ENCODE measurements around the gene SSR1. TPM values are rescaled to one million over a fixed set of nuclear protein-coding genes. Genes with fewer than 3 reads are reported as not detected.

Gene SSR1
- total RNA-seq, 1 experiment from 2014 or later = 102 TPM

DNA sequence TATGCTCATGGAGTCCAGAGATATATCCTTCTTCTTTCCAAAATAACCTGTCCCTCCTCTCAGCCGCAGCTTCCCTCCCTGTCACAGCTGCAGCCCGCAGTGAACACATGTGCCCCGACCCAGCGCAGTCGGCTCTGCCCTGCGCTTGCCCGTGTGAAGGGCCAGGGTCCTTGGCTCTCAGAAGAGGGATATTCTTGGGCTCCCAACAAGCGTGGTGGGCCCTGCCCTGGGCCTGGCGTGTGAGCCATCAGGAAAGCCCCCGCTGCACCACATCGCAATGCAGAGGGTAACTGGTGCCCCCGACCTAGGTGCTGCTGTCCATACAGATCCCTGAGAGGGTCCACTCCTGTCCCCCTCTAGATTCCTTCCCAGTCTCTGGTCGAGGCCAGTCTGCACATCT is 65.2 kb downstream of the SSR1 start:
- no peak overlapping the region for H2AFZ ChIP-seq (ENCODE audit: low read length)
- TF ChIP-seq, protein P1, sequence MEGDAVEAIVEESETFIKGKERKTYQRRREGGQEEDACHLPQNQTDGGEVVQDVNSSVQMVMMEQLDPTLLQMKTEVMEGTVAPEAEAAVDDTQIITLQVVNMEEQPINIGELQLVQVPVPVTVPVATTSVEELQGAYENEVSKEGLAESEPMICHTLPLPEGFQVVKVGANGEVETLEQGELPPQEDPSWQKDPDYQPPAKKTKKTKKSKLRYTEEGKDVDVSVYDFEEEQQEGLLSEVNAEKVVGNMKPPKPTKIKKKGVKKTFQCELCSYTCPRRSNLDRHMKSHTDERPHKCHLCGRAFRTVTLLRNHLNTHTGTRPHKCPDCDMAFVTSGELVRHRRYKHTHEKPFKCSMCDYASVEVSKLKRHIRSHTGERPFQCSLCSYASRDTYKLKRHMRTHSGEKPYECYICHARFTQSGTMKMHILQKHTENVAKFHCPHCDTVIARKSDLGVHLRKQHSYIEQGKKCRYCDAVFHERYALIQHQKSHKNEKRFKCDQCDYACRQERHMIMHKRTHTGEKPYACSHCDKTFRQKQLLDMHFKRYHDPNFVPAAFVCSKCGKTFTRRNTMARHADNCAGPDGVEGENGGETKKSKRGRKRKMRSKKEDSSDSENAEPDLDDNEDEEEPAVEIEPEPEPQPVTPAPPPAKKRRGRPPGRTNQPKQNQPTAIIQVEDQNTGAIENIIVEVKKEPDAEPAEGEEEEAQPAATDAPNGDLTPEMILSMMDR (conservative IDR thresholded peaks at IDR 0.05) = no peak

More for the DNA sequence above, 65.2 kb downstream of the SSR1 start:
- Histone ChIP-seq H3K56ac (ENCODE audit: insufficient read length, low read depth, low read length) (no peak overlapping the region), H3K23ac (ENCODE audit: insufficient read length, low read depth, low read length) (no peak overlapping the region), H3K79me1 (ENCODE audit: insufficient read depth, low read depth, low read length, poor library complexity, severe bottlenecking) (no peaks in the 10 kb centered on the region), H3K9me3 (ENCODE audit: control insufficient read depth, low read depth, low read length) (no peaks in the 10 kb centered on the region), H4K5ac (ENCODE audit: insufficient read length, low read depth, low read length) (no peak overlapping the region), H3K23me2 (ENCODE audit: insufficient read length, low read depth, low read length, poor library complexity, severe bottlenecking) (no peaks in the 10 kb centered on the region), H4K20me1 (ENCODE audit: control insufficient read depth, insufficient read depth, insufficient read length) (no peaks in the 10 kb centered on the region), H2BK5ac (ENCODE audit: insufficient read length, low read length) (no peak overlapping the region), H3K9ac (ENCODE audit: extremely low read depth, insufficient read length, low read length) (no peak overlapping the region), H2BK20ac (ENCODE audit: low read depth, low read length, poor library complexity, severe bottlenecking) (no peak overlapping the region), H2BK15ac (ENCODE audit: low read depth, low read length) (no peak overlapping the region), H2BK12ac (ENCODE audit: insufficient read length, low read depth, low read length) (no peak overlapping the region), H3K4ac (ENCODE audit: low read depth, low read length) (no peak overlapping the region), H3T11ph (ENCODE audit: low read length) (no peak overlapping the region), H3K27ac (ENCODE audit: insufficient read length, low read depth, low read length) (no peak overlapping the region), H3K4me1 (ENCODE audit: insufficient read depth, low read length) (peaks cover 6% of the 10 kb centered on the region; the same call in 1 of the 2 replicates), H3K14ac (ENCODE audit: insufficient read depth, low read length) (no peak overlapping the region), H2AK5ac (ENCODE audit: insufficient read length, low read length) (no peak overlapping the region), H2BK120ac (ENCODE audit: low read depth, low read length, poor library complexity, severe bottlenecking) (no peak overlapping the region), H3K79me2 (ENCODE audit: insufficient read depth, low read length) (no peaks in the 10 kb centered on the region), H3K18ac (ENCODE audit: insufficient read length, low read depth, low read length) (no peak overlapping the region), H3K4me2 (ENCODE audit: insufficient read depth, insufficient read length, low read length) (no peak overlapping the region), H4K8ac (replicated peaks; ENCODE audit: insufficient read length, low read depth, low read length) (no peak overlapping the region), H3K27me3 (ENCODE audit: insufficient read depth, low read length) (no peaks in the 10 kb centered on the region; the same call in 1 of the 2 replicates), H4K91ac (ENCODE audit: insufficient read length, low read depth, low read length) (no peak overlapping the region)
- no peaks in the 10 kb centered on the region for H3K27me3 Mint-ChIP-seq (ENCODE audit: low read depth)
- H3K4me3 Mint-ChIP-seq = no peak overlapping the region
- no peak for DNase-seq
- H3K4me1 Mint-ChIP-seq = peaks cover 8 to 9% of the 10 kb centered on the region in 2 experiments
- no peaks in the 10 kb centered on the region; a peak in 1 of 5 replicates for H3K9me3 Mint-ChIP-seq
- peaks cover 8 to 20% (median 19%) of the 10 kb centered on the region in 3 experiments; a peak in 6 of 7 replicates for H3K36me3 Mint-ChIP-seq (ENCODE audit: insufficient read depth in 1 of 3, low read depth in 3 of 3)
- peak overlapping the region in 1 of 3 experiments; percentile 15; a peak in 1 of 7 replicates for H3K27ac Mint-ChIP-seq
- no CpG with 5 or more reads among the region's 13 CpGs for WGBS (ENCODE audit: extremely low coverage, insufficient read length, low lambda C conversion rate)

Data from H9 (cell line).